WERI-Rb-1 (cell line): ENCODE measurements around the gene TASP1.

ENCODE experiments used
- DNase-seq: peaks from one replicate; pipeline ENCODE4 v3.0.0-alpha.2; 2020
- H3K27ac ChIP-seq: fragments of 250-450 bp; sonication (Bioruptor Pico); 2 replicates; pipeline ENCODE4 v1.5.1; 2020; ENCODE audit warnings: mild to moderate bottlenecking, moderate library complexity
- H3K27me3 ChIP-seq: fragments of 250-450 bp; sonication (Bioruptor Pico); 2 replicates; pipeline ENCODE4 v1.5.1; 2021; ENCODE audit warnings: mild to moderate bottlenecking, low read depth, moderate library complexity; ENCODE audit not compliant: insufficient read depth, severe bottlenecking
- H3K36me3 ChIP-seq: fragments of 250-450 bp; sonication (Bioruptor Pico); 2 replicates; pipeline ENCODE4 v1.5.1; 2020; ENCODE audit warnings: mild to moderate bottlenecking, moderate library complexity
- H3K4me3 ChIP-seq: 2 replicates; pipeline ENCODE4 v1.5.1; 2011; ENCODE audit warnings: low read depth, mild to moderate bottlenecking, control low read depth, low read length
- H3K9me3 ChIP-seq: fragments of 250-450 bp; sonication (Bioruptor Pico); 2 replicates; pipeline ENCODE4 v1.5.1; 2021; ENCODE audit warnings: mild to moderate bottlenecking, moderate library complexity; ENCODE audit not compliant: severe bottlenecking
- CTCF ChIP-seq: IDR thresholded peaks from 2 replicates; pipeline ENCODE4 v1.5.1; 2011; ENCODE audit warnings: low read depth, mild to moderate bottlenecking, control low read depth, inconsistent platforms, low read length

Gene TASP1

GRCh38 chr20:13442986-13443385, 195.7 kb downstream of the TASP1 start:
- Histone ChIP-seq H3K27me3 (no peaks in the 10 kb centered on the region), H3K9me3 (peaks cover 11% of the 10 kb centered on the region), H3K36me3 (no peaks in the 10 kb centered on the region), H3K4me3 (no peak overlapping the region), H3K27ac (peak overlapping the region; percentile 19)
- DNase-seq: no peak
- TF ChIP-seq CTCF: no peak

GRCh38 chr20:13441388-13441787, 197.3 kb downstream of the TASP1 start:
- no peak for TF ChIP-seq CTCF
- Histone ChIP-seq H3K27me3 (no peaks in the 10 kb centered on the region), H3K36me3 (no peaks in the 10 kb centered on the region), H3K27ac (peak overlapping the region; percentile 28), H3K9me3 (peaks cover 11% of the 10 kb centered on the region), H3K4me3 (no peak overlapping the region)
- peak; percentile 62 for DNase-seq

GRCh38 chr20:13436530-13436929, 202.2 kb downstream of the TASP1 start:
- DNase-seq: peak; percentile 17
- Histone ChIP-seq H3K9me3 (peaks cover 11% of the 10 kb centered on the region), H3K4me3 (no peak overlapping the region), H3K27ac (no peak overlapping the region), H3K36me3 (no peaks in the 10 kb centered on the region), H3K27me3 (no peaks in the 10 kb centered on the region)
- TF ChIP-seq CTCF: no peak

- Histone ChIP-seq H3K4me3 (no peak overlapping the region), H3K27me3 (no peaks in the 10 kb centered on the region), H3K9me3 (no peaks in the 10 kb centered on the region), H3K27ac (no peak overlapping the region), H3K36me3 (no peaks in the 10 kb centered on the region)
- DNase-seq: no peak
- no peak for TF ChIP-seq CTCF
Observed at GRCh38 chr20:13432126-13432525, 206.6 kb downstream of the TASP1 start.

GRCh38 chr20:13430346-13431002, 208.3 kb downstream of the TASP1 start:
- no peaks in the 10 kb centered on the region for H3K36me3 ChIP-seq
- TF ChIP-seq CTCF: no peak
- no peak overlapping the region for H3K27ac ChIP-seq
- no peak for DNase-seq
- no peaks in the 10 kb centered on the region for H3K27me3 ChIP-seq
- no peak overlapping the region for H3K4me3 ChIP-seq
- H3K9me3 ChIP-seq: no peaks in the 10 kb centered on the region

- no peak overlapping the region for H3K4me3 ChIP-seq
- DNase-seq: no peak
- no peaks in the 10 kb centered on the region for H3K27me3 ChIP-seq
- H3K36me3 ChIP-seq: no peaks in the 10 kb centered on the region
- no peak overlapping the region for H3K27ac ChIP-seq
- TF ChIP-seq CTCF: no peak
- no peaks in the 10 kb centered on the region for H3K9me3 ChIP-seq
Observed at GRCh38 chr20:13428684-13429083, 210.0 kb downstream of the TASP1 start.
